Vagina (tissue), 2 donors: Measurements from ENCODE around the gene GPR75.

ENCODE experiments used
- CTCF ChIP-seq, 3 experiments: fragments of 450-650 bp in 2 of 3; fragments of 200-600 bp in 1 of 3; sonication (generic) in 1 of 3; IDR thresholded peaks; one replicate each; pipeline ENCODE4 v1.5.1; 2017 to 2019; ENCODE audit warnings: antibody characterized with exemption in 3 of 3, mild to moderate bottlenecking in 2 of 3, moderate library complexity in 2 of 3
- POLR2A ChIP-seq, 2 donors: fragments of 450-650 bp; IDR thresholded peaks; one replicate each; pipeline ENCODE4 v1.6.1; 2017; ENCODE audit warnings: antibody characterized with exemption in 2 of 2, mild to moderate bottlenecking in 2 of 2, moderate library complexity in 2 of 2

- no peak for TF ChIP-seq CTCF (IDR thresholded peaks at IDR 0.05)
- TF ChIP-seq POLR2A (IDR thresholded peaks at IDR 0.05): no peak
These were observed 16.2 kb downstream of the GPR75 start for GRCh38 chr2:53843595-53843994.
